ELF-1 (cell line): ENCODE measurements around the gene MBD6.
"Not testable (repeated sequence)": the region's sequence is repeated elsewhere in the genome, so short reads cannot be mapped to it uniquely, and the experiment has no call there.

Experiments
- DNase-seq: peaks from one replicate; pipeline ENCODE4 v3.0.0-alpha.2; 2016; ENCODE audit warnings: low read depth, low spot score

MBD6 gene

DNA sequence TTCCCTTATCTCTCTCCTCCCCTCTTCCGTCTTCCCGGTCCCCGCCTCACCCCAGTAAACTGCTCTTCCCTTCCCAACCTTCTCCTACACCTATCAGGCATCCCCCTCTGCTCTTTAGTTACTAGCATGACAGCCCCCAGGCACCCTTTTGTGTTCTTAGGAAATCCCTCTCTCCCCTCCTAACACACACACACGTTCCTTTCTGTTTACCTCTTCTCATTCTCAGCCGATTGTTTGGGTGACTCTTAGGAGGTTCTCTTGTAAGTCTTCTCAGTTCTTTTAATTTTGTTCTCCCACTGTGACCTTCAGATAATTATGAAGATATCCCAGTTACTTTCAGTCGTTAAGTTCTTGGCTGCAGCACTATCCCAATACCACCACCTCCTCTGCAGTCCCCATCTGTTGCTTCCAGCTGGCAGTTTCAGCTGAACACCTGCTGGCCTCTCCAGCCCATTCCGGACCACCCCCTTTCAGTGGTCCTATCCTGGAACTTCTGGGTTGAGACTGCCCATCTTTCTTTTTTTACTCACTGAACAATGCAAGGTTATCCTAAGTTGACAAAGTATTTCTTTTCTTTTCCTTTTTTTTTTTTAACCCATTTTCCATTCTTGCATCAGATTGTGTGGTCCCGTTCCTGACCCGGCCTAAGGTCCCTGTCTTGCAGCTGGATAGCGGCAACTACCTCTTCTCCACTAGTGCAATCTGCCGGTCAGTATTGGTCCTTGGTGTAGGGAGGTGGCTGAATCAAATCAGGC is 34.0 kb upstream of the MBD6 start:
- DNase-seq, result no peak

DNA sequence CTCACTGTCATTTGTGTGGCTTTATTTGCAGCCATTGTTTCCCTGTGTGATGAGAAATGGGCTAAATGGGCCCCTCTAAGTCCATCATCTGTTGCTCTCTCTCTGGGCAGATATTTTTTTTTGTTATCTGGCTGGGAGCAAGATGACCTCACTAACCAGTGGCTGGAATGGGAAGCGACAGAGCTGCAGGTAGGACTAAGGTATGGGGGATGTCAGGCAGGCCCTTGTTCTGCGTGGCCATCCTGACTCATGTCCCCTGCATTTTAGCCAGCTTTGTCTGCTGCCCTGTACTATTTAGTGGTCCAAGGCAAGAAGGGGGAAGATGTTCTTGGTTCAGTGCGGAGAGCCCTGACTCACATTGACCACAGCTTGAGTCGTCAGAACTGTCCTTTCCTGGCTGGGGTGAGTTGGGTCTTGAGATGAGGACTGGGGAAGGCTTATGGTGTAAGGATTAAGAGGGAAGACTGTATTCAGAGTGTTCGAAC is 33.4 kb upstream of the MBD6 start:
- no peak for DNase-seq

DNA sequence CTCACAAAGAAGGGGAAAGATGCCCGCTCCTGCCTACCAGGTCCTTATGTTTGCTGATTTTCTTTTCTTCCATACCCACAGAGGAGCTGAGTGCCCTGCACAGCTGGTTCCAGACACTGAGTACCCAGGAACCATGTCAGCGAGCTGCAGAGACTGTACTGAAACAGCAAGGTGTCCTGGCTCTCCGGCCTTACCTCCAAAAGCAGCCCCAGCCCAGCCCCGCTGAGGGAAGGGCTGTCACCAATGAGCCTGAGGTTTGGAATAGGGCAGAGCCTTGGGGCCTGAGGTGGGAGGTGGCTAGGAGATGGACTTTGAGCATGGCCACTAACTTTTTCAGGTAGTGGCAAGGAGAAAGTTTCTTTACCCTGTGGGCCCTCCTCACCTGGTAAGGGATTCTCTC is 32.5 kb upstream of the MBD6 start:
- no peak for DNase-seq

DNA sequence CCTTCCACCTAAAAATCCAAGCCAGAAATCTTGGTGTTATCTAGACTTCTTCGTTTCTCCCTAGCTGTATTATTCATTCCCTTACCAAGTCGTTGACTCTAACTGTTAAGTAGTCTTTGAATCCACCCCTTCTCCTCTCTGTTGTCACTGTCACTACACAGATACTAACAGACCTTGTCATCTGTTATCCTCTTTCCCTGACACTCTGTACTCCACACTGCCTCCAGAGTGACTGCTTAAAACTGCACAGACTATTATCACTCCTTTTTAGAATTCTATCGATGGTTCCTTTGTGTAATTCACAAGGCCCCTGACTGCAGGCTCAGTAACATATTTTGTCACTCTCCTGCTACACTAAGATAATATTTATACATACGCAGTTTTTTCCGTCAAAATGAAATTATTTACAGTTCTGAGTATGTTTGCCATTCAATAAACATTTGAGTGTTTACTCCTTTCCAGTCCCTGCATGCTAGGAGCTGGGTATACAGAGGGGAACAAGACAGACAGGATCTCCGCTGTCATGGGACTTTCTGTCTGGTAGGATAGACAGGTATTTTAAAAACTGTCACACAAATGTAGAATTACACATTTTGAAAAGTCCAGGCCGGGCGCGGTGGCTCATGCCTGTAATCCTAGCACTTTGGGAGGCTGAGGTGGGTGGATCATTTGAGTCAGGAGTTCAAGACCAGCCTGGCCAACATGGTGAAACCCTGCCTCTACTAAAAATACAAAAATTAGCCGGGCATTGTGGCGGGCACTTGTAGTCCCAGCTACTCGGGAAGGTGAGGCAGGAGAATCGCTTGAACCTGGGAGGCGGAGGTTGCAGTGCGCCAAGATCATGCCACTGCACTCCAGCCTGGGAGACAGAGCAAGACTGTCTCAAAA is 31.0 kb upstream of the MBD6 start:
- DNase-seq, result no peak

DNA sequence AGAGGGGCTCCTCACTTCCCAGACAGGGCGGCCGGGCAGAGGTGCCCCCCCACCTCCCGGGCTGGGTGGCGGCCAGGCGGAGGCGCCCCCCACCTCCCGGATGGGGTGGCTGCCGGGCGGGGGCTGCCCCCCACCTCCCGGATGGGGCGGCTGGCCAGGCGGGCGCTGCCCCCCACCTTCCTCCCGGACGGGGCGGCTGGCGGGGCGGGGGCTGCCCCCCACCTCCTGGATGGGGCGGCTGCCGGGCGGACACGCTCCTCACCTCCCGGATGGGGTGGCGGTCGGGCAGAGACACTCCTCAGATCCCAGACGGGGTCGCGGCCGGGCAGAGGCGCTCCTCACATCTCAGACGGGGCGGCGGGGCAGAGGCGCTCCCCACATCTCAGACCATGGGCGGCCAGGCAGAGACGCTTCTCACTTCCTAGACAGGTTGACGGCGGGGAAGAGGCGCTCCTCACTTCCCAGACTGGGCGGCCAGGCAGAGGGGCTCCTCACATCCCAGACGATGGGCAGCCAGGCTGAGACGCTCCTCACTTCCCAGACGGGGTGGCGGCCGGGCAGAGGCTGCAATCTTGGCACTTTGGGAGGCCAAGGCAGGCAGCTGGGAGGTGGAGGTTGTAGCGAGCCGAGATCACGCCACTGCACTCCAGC is 27.4 kb upstream of the MBD6 start:
- DNase-seq, result not testable (repeated sequence)

DNA sequence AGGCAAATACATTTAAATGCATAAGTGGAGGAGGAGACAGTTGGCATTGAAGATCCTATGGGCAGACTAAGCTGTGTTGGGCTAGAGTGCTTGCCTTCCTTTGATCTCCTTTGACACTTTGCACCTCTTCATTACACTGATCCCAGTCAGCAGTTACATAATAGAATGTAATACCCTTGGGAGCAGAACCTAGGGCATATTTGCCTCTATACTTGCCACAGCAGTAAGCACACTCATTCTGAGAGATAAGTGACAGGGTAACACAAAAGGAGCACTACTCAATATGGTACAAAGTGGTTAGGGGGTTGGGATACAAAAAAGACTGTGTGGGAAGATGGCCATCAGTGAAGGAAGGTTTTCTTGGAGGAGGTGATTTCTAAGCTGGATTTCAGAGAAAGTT is 25.8 kb upstream of the MBD6 start:
- no peak for DNase-seq

DNA sequence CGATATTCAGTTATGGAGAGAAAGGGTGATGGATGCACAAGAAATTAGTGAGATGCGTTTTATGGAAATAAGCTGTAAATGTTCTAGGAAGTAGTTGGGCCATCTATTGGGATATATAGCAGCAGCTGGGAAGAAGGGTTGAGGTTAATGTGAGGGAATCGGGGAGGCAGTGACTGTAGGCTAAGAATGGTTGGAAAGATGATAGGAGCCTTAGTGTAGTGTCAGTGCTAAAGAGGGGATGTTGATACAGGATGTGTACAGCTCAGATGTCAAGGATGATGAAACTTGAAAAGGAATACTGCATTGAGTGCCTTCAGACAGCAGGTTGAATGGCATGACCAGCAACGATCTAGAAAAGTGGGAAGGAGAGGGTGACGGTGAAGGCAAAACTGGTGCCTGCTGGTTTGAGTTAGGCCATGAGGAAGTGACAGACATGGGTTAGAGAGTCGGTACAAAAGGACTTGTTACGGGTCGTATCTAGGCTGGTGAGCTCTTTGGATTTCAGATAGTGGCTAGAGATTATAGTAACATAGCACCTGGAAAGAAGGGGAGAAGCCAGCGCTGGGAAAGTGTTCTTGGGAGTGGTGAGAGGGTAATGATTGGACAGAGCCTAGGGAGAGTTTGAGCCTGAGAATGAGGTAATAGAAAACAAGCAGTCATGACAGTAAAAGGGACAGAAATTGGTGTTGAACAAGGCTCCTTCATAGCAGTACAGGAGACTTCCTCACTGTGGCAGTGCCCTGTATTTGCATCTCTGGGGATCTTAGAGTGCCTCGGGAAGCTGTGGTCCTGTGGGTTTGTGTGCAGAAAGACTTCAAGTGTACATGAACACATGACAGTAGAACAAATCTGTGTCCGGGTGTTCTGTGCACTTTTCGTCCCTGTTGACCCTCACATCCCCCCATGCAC is 25.1 kb upstream of the MBD6 start:
- DNase-seq, result no peak

DNA sequence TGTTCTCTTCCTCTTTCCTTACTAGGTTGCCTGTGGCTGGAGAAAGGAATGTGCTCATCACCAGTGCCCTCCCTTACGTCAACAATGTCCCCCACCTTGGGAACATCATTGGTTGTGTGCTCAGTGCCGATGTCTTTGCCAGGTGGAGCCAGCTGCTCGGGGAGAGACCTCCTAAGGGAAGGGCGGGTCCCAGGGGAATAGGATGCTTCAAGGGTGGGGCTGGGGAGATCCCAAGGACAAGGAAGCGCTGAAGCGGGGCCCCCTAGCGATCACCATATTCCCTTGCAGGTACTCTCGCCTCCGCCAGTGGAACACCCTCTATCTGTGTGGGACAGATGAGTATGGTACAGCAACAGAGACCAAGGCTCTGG is 24.5 kb upstream of the MBD6 start:
- DNase-seq, result no peak

DNA sequence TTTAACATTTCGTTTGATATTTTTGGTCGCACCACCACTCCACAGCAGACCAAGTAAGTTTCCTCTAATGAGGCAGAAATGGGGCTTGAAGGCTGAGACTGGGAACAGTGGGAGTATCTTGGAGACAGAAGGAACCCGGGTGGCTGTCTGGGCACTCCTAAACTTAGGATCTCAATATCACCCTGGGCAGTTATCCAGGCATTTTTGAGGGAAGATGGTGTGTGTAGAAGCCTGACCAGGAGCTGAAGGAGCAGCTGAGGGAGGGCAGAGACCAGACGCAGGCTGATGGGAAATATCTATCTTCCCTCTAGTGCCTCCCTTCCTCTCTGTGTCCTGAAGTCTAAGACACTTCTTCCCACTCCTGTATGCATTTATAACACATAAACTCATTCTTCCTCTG is 24.1 kb upstream of the MBD6 start:
- no peak for DNase-seq

DNA sequence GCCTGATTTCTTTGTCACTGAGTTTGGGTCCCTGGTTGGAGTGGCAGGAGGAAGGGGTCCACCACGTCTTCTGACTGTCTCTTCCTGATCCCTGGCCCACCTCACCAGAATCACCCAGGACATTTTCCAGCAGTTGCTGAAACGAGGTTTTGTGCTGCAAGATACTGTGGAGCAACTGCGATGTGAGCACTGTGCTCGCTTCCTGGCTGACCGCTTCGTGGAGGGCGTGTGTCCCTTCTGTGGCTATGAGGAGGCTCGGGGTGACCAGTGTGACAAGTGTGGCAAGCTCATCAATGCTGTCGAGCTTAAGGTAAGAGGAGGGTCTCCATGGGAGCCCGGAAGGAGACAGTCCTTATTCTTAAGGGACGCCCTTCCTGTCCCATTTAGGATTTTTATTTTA is 22.4 kb upstream of the MBD6 start:
- no peak for DNase-seq

DNA sequence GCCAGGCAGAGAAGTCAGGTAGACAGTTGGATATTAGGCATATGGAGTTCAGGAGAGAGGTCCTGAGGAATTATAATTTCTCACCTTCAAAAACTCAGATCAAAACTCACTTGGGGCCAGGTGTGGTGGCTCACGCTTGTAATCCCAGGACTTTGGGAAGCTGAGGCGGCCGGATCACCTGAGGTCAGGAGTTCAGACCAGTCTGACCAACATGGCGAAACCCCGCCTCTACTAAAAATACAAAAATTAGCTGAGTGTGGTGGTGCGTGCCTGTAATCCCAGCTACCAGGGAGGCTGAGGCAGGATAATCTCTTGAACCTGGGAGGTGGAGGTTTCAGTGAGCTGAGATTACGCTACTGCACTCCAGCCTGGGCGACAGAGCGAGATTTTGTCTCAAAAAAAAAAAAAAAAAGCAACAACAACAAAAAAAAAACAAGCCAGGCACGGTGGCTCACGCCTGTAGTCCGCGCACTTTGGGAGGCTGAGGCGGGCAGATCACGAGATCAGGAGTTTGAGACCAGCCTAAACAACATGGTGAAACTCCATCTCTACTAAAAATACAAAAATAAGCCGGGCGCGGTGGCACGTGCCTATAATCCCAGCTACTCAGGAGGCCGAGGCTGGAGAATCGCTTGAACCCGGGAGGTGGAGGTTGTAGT is 20.2 kb upstream of the MBD6 start:
- not testable (repeated sequence) for DNase-seq

DNA sequence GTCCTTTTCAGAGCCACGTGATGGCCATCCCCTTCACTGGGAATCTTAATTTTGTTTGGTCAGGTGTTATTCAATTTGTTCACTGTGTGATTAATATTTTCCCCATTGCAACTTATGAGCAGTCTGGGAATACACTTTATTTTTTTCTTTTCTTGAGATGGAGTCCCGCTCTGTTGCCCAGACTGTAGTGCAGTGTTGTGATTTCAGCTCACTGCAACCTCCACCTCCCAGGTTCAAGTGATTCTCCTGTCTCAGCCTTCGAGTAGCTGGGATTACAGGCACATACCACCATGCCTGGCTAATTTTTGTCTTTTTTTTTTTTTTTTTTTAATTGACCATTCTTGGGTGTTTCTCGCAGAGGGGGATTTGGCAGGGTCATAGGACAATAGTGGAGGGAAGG is 16.1 kb upstream of the MBD6 start:
- not testable (repeated sequence) for DNase-seq

DNA sequence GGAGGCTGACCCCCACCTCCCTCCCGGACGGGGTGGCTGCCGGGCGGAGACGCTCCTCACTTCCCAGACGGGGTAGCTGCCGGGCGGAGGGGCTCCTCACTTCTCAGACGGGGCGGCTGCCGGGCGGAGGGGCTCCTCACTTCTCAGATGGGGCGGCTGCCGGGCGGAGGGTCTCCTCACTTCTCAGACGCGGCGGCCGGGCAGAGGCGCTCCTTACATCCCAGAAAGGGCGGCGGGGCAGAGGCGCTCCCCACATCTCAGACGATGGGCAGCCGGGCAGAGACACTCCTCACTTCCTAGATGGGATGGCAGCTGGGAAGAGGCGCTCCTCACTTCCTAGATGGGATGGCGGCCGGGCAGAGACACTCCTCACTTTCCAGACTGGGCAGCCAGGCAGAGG is 14.8 kb upstream of the MBD6 start:
- not testable (repeated sequence) for DNase-seq

DNA sequence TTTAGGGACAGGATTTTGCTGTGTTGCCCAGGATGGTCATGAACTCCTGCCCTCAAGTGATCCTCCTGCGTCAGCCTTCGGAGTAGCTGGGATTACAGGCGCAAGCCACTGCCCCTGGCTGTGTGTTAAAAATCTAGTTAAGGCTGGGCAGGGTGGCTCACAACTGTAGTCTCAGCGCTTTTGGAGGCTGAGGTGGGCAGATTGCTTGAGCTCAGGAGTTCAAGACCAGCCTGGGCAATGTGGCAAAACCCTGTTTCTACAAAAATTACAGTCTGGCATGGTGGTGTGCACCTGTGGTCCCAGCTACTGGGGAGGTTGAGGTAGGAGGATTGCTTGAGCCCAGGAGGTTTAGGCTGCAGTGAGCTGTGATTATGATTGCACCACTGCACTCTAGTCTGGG is 11.5 kb upstream of the MBD6 start:
- DNase-seq, result no peak

DNA sequence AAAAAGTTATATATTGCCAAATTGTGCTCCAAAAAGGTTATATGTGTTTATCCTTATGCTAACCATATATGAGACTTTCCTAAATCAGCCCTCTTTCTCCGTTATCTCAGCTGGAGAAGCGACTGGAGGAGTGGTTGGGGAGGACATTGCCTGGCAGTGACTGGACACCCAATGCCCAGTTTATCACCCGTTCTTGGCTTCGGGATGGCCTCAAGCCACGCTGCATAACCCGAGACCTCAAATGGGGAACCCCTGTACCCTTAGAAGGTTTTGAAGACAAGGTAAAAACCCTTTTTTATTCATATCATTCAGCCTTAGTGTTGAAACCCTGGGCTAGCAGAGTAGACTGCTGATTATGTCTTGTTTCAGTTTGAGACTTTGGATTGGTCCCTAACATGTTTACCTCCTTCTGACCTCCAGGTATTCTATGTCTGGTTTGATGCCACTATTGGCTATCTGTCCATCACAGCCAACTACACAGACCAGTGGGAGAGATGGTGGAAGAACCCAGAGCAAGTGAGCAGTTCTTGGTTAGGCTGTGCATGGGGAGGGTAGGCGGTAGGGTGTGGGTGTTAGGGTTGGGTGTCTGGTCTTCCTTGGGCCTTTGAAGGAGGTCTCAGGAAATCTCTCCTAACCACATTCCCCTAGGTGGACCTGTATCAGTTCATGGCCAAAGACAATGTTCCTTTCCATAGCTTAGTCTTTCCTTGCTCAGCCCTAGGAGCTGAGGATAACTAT is 10.9 kb upstream of the MBD6 start:
- DNase-seq, result no peak

DNA sequence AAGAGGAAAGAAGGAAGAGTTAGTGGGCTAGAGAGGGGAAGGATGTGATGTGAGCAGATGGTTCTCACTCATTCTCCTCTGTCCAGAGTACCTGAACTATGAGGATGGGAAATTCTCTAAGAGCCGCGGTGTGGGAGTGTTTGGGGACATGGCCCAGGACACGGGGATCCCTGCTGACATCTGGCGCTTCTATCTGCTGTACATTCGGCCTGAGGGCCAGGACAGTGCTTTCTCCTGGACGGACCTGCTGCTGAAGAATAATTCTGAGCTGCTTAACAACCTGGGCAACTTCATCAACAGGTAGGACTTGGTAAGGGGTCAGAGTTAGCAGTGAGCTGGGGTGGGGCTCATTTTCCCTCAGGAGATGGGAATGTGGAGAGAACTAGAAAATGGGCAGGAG is 10.0 kb upstream of the MBD6 start:
- DNase-seq, result no peak

DNA sequence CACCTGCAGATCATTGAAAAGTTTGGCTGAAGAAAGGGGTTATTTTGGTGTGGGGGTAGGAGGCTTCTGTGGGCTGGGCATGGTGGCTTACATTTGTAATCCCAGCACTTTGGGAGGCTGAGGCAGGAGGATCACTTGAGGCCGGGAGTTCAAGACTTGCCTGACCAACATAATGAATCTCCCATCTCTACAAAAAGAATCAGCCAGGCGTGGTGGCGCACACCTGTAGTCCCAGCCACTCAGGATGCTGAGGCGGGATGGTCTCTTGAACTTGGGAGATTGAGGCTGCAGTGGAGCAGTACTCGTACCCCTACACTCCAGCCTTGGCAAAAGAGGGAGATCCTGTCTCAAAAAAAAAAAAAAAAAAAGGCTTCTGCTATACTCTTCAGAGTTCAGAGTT is 9.4 kb upstream of the MBD6 start:
- DNase-seq, result no peak

DNA sequence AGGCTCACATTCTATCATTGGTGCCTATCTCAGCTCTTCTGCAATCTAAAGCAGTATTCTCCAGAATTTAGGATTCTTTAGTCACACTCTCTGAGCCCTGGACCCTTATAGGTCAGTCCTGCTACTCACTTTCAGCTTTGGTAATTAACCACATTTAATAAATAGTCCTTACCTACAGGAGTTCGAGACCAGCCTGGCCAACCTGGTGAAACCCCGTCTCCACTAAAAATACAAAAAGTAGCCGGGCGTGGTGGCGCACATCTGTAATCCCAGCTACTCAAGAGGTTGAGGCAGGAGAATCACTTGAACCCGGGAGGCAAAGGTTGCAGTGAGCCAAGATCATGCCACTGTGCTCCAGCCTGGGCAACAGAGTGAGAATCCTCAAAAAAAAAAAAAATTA is 8.9 kb upstream of the MBD6 start:
- DNase-seq, result not testable (repeated sequence)

DNA sequence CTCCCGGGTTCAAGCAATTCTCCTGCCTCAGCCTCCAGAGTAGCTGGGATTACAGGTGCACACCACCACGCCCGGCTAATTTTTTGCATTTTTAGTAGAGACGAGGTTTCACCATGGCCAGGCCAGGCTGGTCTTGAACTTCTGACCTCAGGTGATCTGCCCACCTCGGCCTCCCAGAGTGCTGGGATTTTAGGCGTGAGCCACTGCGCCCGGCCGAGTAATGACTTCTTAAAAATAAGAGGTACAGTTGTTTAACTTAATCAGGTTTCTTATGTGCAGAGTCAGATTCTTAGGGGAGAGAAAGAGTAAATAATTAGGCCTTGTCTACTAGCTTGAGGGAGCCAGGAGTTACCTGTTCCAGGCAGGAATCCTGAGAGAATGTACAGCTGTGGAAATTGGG is 8.4 kb upstream of the MBD6 start:
- DNase-seq, result not testable (repeated sequence)

DNA sequence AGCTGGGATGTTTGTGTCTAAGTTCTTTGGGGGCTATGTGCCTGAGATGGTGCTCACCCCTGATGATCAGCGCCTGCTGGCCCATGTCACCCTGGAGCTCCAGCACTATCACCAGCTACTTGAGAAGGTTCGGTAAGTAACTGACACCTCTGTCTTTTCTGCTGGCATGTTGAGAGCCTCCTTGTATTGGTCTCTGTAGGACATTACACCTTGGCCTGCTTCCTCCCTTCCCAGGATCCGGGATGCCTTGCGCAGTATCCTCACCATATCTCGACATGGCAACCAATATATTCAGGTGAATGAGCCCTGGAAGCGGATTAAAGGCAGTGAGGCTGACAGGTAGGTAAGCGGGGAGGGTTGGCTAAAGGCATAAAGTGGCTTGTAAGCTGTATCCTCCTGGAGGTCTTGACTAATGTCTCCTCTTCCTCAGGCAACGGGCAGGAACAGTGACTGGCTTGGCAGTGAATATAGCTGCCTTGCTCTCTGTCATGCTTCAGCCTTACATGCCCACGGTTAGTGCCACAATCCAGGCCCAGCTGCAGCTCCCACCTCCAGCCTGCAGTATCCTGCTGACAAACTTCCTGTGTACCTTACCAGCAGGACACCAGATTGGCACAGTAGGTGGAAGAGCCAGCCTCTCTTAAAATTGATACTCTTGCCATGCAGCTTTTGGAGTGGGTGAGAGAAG is 7.8 kb upstream of the MBD6 start:
- no peak for DNase-seq
